Posterior cingulate gyrus (tissue), 11 donors: ENCODE data around the gene ADARB1.

Source experiments
- DNase-seq, 10 donors: peaks; one replicate each; pipeline versions ENCODE4 v3.0.0 to v3.0.0-alpha.2; 2020 to 2021; ENCODE audit warnings: mixed read lengths in 3 of 10
- intact Hi-C: fragments of 100-400 bp; cut with DNase I; formaldehyde crosslinking; loops from one replicate; pipeline ENCODE4 v1.15.1; 2023

The ADARB1 gene

GRCh38 chr21:45156459-45156858 lies 82.1 kb downstream of the ADARB1 start:
- DNase-seq: no peak
- intact Hi-C loops: no loop called here

- intact Hi-C loops: no loop called here
- DNase-seq: peak in 1 of 10 donors; percentile 38
These were observed 83.6 kb downstream of the ADARB1 start for GRCh38 chr21:45157932-45158331.

- peak in 1 of 10 donors; percentile 64 for DNase-seq
- intact Hi-C loops: no loop called here
These were observed 84.4 kb downstream of the ADARB1 start for GRCh38 chr21:45158491-45159423.

GRCh38 chr21:45160198-45160597 lies 85.8 kb downstream of the ADARB1 start:
- peak in 1 of 10 donors; percentile 11 for DNase-seq
- intact Hi-C loops: no loop called here

- intact Hi-C loops: no loop called here
- peak in 1 of 10 donors; percentile 88 for DNase-seq
These were observed 86.9 kb downstream of the ADARB1 start for GRCh38 chr21:45161038-45161945.

GRCh38 chr21:45162115-45162514 lies 87.7 kb downstream of the ADARB1 start:
- intact Hi-C loops: no loop called here
- DNase-seq: peak in 1 of 10 donors; percentile 85

- intact Hi-C loops: no loop called here
- peak in 1 of 10 donors; percentile 67 for DNase-seq
These were observed 88.4 kb downstream of the ADARB1 start for GRCh38 chr21:45162809-45163208.

GRCh38 chr21:45163413-45164123 lies 89.2 kb downstream of the ADARB1 start:
- intact Hi-C loops: no loop called here

GRCh38 chr21:45164124-45164511 lies 89.7 kb downstream of the ADARB1 start:
- intact Hi-C loops: no loop called here
- DNase-seq: peak in 5 of 10 donors; percentile 25 to 92 (median 53)

More at GRCh38 chr21:45163413-45164123, 89.2 kb downstream of the ADARB1 start:
- DNase-seq: peak in 1 of 10 donors; percentile 67

GRCh38 chr21:45164838-45165237 lies 90.5 kb downstream of the ADARB1 start:
- DNase-seq: peak in 1 of 10 donors; percentile 47
- intact Hi-C loops: no loop called here

GRCh38 chr21:45166931-45167330 lies 92.6 kb downstream of the ADARB1 start:
- intact Hi-C loops: no loop called here
- DNase-seq: no peak

GRCh38 chr21:45167796-45168222 lies 93.4 kb downstream of the ADARB1 start:
- DNase-seq: no peak
- intact Hi-C loops: no loop called here

GRCh38 chr21:45168522-45168921 lies 94.1 kb downstream of the ADARB1 start:
- intact Hi-C loops: no loop called here
- DNase-seq: no peak

GRCh38 chr21:45169001-45169400 lies 94.6 kb downstream of the ADARB1 start:
- intact Hi-C loops: no loop called here
- DNase-seq: no peak

GRCh38 chr21:45169682-45170081 lies 95.3 kb downstream of the ADARB1 start:
- no peak for DNase-seq
- intact Hi-C loops: no loop called here

GRCh38 chr21:45170987-45171386 lies 96.6 kb downstream of the ADARB1 start:
- intact Hi-C loops: no loop called here
- DNase-seq: no peak

GRCh38 chr21:45172420-45172819 lies 98.0 kb downstream of the ADARB1 start:
- no peak for DNase-seq
- intact Hi-C loops: no loop called here

GRCh38 chr21:45175326-45176095 lies 101.1 kb downstream of the ADARB1 start:
- no peak for DNase-seq
- intact Hi-C loops: no loop called here

- intact Hi-C loops: no loop called here
- DNase-seq: no peak
These were observed 101.8 kb downstream of the ADARB1 start for GRCh38 chr21:45176141-45176540.

- DNase-seq: no peak
- intact Hi-C loops: no loop called here
These were observed 102.7 kb downstream of the ADARB1 start for GRCh38 chr21:45177039-45177438.
